ENCODE data around the gene TLE3.

DNA sequence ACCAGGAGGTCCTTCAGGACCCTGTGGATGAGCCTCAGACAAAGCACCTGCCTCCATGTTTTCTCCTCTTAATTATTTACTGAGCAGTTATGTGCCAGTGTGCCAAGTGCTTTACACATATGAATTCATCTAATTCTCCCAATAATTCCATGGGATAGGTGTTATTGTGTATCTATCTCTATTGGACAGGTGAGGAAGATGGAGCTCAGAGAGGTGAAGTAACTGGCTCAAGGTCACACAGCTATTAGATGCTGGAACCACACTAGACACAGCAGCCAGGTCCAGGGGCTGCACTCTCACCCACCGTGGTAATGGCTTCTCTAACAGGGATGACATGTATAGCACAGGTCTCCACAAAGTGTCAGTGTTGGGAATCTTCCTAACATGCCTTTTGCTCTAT is 70.2 kb downstream of the TLE3 start:
- no peak for TF ChIP-seq CTCF (IDR thresholded peaks at IDR 0.05)
- TF ChIP-seq POLR2A (IDR thresholded peaks at IDR 0.05): no peak
